T-helper 1 cell treated with Interleukin-12 subunit alpha and Interleukin-12 subunit beta and Interleukin-4 antibody, amounts not matched to agents 30 μg/mL and 1 μg/mL, for 36 hours (primary cell): ENCODE results near the gene SH3TC1.

ENCODE experiments used
- H3K27ac Mint-ChIP-seq: one replicate; pipeline ENCODE4 v1.8.0; 2021; ENCODE audit warnings: mild to moderate bottlenecking, mixed read lengths
- H3K27me3 Mint-ChIP-seq: one replicate; pipeline ENCODE4 v1.8.0; 2021; ENCODE audit warnings: low read depth, mixed read lengths
- H3K36me3 Mint-ChIP-seq: one replicate; pipeline ENCODE4 v1.8.0; 2021; ENCODE audit warnings: low read depth, mixed read lengths
- H3K4me1 Mint-ChIP-seq: one replicate; pipeline ENCODE4 v1.8.0; 2021; ENCODE audit warnings: low read depth, mixed read lengths
- H3K4me3 Mint-ChIP-seq: one replicate; pipeline ENCODE4 v1.8.0; 2021; ENCODE audit warnings: mild to moderate bottlenecking, moderate library complexity, mixed read lengths
- H3K9me3 Mint-ChIP-seq: one replicate; pipeline ENCODE4 v1.8.0; 2021; ENCODE audit warnings: mixed read lengths

The SH3TC1 gene

GRCh38 chr4:8195431-8195830, 3.7 kb upstream of the SH3TC1 start:
- H3K4me1 Mint-ChIP-seq, result peaks cover 13% of the 10 kb centered on the region
- peaks cover 1% of the 10 kb centered on the region for H3K36me3 Mint-ChIP-seq
- H3K27me3 Mint-ChIP-seq, result no peaks in the 10 kb centered on the region
- no peak overlapping the region for H3K27ac Mint-ChIP-seq
- no peaks in the 10 kb centered on the region for H3K9me3 Mint-ChIP-seq
- no peak overlapping the region for H3K4me3 Mint-ChIP-seq

DNA sequence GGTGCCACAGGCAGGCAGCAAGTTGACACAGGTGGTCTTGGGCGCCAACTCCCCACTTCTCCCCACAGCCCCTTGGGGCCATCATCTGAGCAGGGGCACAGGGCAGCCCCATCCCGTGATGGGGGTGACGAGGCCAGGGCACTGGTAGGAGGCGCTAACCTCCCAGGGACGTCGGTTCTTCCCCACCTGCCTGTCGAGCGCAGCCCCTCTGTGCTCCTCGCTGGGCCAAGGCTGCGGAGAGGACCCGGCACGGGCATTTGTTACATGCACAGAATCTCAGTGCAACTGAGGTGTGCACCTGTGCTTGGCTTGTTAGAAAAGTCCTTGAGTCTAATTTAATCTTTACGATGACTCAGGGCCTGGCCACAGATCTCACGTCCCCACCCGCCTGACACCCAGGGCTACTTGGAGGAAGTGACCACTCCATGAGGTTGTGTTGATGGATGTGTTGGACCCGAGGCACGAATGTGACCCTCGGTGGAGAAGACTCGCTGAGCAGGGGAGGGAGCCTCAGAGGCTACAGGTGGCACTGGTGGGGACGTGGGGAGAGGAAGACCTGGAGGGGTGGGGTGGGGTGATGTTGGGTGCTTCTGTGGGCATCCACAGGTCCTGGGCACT, 3.1 kb upstream of the SH3TC1 start:
- H3K9me3 Mint-ChIP-seq, result no peaks in the 10 kb centered on the region
- no peaks in the 10 kb centered on the region for H3K27me3 Mint-ChIP-seq
- H3K4me1 Mint-ChIP-seq, result peaks cover 17% of the 10 kb centered on the region
- H3K36me3 Mint-ChIP-seq, result peaks cover 1% of the 10 kb centered on the region
- H3K4me3 Mint-ChIP-seq, result no peak overlapping the region
- peak overlapping the region; percentile 57 for H3K27ac Mint-ChIP-seq

- Mint-ChIP-seq H3K9me3 (no peaks in the 10 kb centered on the region), H3K36me3 (peaks cover 6% of the 10 kb centered on the region), H3K27me3 (no peaks in the 10 kb centered on the region), H3K4me3 (no peak overlapping the region), H3K4me1 (peaks cover 28% of the 10 kb centered on the region), H3K27ac (no peak overlapping the region)
Measured at GRCh38 chr4:8197521-8197920, 1.6 kb upstream of the SH3TC1 start.

GRCh38 chr4:8198206-8198905, 734 bp upstream of the SH3TC1 start:
- Mint-ChIP-seq H3K4me3 (peak overlapping the region; percentile 96), H3K27me3 (no peaks in the 10 kb centered on the region), H3K9me3 (no peaks in the 10 kb centered on the region), H3K27ac (peak overlapping the region; percentile 77), H3K4me1 (peaks cover 33% of the 10 kb centered on the region), H3K36me3 (peaks cover 6% of the 10 kb centered on the region)

GRCh38 chr4:8199594-8200301, 658 bp downstream of the SH3TC1 start:
- Mint-ChIP-seq H3K27ac (peak overlapping the region; percentile 94), H3K4me3 (peak overlapping the region; percentile 96), H3K36me3 (peaks cover 6% of the 10 kb centered on the region), H3K27me3 (no peaks in the 10 kb centered on the region), H3K9me3 (no peaks in the 10 kb centered on the region), H3K4me1 (peaks cover 35% of the 10 kb centered on the region)

GRCh38 chr4:8200302-8200975, 1.3 kb downstream of the SH3TC1 start:
- Mint-ChIP-seq H3K27me3 (no peaks in the 10 kb centered on the region), H3K4me1 (peaks cover 35% of the 10 kb centered on the region), H3K27ac (peak overlapping the region; percentile 94), H3K4me3 (peak overlapping the region; percentile 96), H3K9me3 (no peaks in the 10 kb centered on the region), H3K36me3 (peaks cover 6% of the 10 kb centered on the region)

GRCh38 chr4:8201321-8201781, 2.3 kb downstream of the SH3TC1 start:
- no peaks in the 10 kb centered on the region for H3K9me3 Mint-ChIP-seq
- H3K27me3 Mint-ChIP-seq, result no peaks in the 10 kb centered on the region
- H3K27ac Mint-ChIP-seq, result peak overlapping the region; percentile 94
- peaks cover 8% of the 10 kb centered on the region for H3K36me3 Mint-ChIP-seq
- peak overlapping the region; percentile 96 for H3K4me3 Mint-ChIP-seq
- peaks cover 38% of the 10 kb centered on the region for H3K4me1 Mint-ChIP-seq

DNA sequence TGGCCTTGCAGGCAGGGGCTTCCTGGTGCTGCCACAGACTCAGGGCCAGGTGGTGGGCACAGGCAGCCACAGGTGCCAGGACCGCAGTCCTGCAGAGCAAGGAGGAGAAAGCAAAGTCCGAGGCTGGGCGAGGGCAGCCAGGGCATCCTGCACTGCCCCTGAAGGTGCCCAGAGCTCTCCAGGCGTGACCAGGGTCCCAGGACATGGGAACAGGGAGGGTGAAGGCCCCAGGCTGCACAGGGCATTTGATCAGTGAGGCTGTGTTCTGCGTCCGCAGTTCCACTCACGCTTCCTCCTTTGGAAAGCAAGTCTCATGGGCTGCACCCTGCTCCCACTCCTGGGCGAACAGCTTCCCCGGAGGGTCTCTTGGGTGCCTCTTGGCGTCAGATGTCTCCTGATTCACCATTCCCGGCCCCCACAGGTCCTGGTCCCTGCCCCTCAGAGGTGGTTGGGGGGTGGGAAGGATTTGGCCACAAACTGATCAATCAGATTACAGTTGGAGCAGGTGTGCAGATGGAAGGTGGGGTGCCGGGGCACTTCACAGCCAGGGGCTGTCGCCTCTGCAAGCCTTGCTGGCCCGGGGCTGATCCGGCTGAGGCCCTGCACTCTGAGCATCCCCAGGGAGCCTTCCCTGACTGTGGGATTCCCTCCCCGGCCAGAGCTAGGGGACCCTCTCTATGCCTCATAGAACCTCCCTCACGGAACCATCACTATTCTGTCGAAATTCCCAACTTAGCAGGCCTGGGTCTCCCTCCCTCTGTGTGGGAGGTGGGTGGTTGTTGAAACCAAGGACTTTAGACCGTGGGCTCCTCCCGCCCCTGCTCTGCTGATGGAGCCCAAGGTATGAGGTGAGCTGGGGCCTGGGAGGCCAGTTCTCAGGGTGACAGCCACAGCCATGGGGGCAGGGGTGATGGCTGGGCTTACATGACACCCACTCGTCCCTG, 3.3 kb downstream of the SH3TC1 start:
- H3K4me1 Mint-ChIP-seq, result peaks cover 37% of the 10 kb centered on the region
- H3K27me3 Mint-ChIP-seq, result no peaks in the 10 kb centered on the region
- H3K36me3 Mint-ChIP-seq, result peaks cover 10% of the 10 kb centered on the region
- H3K27ac Mint-ChIP-seq, result no peak overlapping the region
- H3K9me3 Mint-ChIP-seq, result no peaks in the 10 kb centered on the region
- no peak overlapping the region for H3K4me3 Mint-ChIP-seq

DNA sequence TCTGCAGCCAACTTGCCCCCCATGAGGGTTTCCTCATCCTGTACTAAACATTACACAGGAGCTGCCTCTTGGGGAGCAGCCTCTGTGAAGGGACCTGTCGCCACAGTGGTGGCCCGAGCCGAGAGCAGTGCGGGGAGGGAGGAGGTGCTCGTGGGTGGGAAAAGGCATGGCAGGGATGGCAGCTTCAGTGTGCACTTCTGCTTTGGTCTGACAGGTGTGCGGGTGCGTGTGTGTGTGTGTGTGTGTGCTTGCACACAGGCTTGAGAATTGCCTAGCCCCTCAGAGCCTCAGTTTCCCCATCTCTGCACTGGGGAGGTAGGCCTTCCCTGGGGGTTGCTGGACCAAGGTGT, 3.9 kb downstream of the SH3TC1 start:
- Mint-ChIP-seq H3K4me3 (no peak overlapping the region), H3K27me3 (no peaks in the 10 kb centered on the region), H3K4me1 (peaks cover 37% of the 10 kb centered on the region), H3K9me3 (no peaks in the 10 kb centered on the region), H3K27ac (no peak overlapping the region), H3K36me3 (peaks cover 13% of the 10 kb centered on the region)

GRCh38 chr4:8203817-8204216, 4.7 kb downstream of the SH3TC1 start:
- H3K36me3 Mint-ChIP-seq, result peaks cover 13% of the 10 kb centered on the region
- H3K27me3 Mint-ChIP-seq, result no peaks in the 10 kb centered on the region
- H3K9me3 Mint-ChIP-seq, result no peaks in the 10 kb centered on the region
- no peak overlapping the region for H3K27ac Mint-ChIP-seq
- H3K4me3 Mint-ChIP-seq, result no peak overlapping the region
- peaks cover 29% of the 10 kb centered on the region for H3K4me1 Mint-ChIP-seq

GRCh38 chr4:8204576-8205227, 5.6 kb downstream of the SH3TC1 start:
- Mint-ChIP-seq H3K36me3 (peaks cover 14% of the 10 kb centered on the region), H3K27me3 (no peaks in the 10 kb centered on the region), H3K27ac (no peak overlapping the region), H3K9me3 (no peaks in the 10 kb centered on the region), H3K4me3 (no peak overlapping the region), H3K4me1 (peaks cover 28% of the 10 kb centered on the region)

GRCh38 chr4:8205241-8205707, 6.2 kb downstream of the SH3TC1 start:
- no peak overlapping the region for H3K4me3 Mint-ChIP-seq
- peaks cover 26% of the 10 kb centered on the region for H3K4me1 Mint-ChIP-seq
- H3K27ac Mint-ChIP-seq, result no peak overlapping the region
- no peaks in the 10 kb centered on the region for H3K9me3 Mint-ChIP-seq
- peaks cover 14% of the 10 kb centered on the region for H3K36me3 Mint-ChIP-seq
- no peaks in the 10 kb centered on the region for H3K27me3 Mint-ChIP-seq
